Stimulated activated CD4-positive, alpha-beta T cell treated with anti-CD3 and anti-CD28 coated beads, Interleukin-15, amount 100 ng/mL, for 48 hours (primary cell): ENCODE data around the gene JAZF1.

ENCODE experiments used
- DNase-seq, 2 donors: peaks; one replicate each; pipeline ENCODE4 v3.0.0-alpha.2; 2020; ENCODE audit warnings: low read depth in 2 of 2

Gene JAZF1

DNA sequence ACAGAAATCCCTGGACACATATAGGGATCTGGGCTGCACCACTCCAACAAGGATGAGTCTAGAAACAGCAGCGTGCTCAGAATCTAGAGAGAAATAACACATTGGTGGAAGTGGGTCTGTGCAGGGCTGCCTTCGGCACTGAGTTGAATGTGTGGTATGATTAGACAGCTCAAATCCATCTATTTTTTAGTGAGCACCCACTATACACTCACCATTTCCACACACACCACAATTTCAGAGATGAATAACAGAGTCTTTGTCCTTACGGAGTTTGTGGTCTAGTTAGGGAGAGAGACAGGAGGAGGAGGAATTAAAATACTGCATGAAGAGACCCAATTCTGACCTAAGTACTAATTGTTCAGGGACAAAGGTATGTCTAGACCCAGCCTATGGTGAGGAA, 44.2 kb downstream of the JAZF1 start:
- DNase-seq = no peak

DNA sequence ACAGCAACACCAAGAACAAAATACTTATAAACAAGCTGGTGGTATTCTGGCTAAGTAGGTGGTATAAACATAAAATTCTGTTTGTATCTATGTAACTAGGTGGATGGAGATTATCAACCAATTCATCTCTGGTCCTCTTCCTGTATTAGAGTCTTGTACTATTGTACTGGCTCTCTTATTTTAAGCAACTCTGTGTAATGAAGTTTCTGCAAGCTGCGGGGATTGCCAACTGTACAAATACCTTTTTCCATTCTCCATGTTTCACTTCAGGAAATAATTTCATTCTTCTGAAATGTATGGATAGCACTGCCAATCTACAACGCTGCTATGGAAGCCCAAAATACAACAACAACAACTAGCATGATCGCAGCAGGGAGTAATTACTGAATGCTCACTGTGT, 44.8 kb downstream of the JAZF1 start:
- DNase-seq = no peak

DNA sequence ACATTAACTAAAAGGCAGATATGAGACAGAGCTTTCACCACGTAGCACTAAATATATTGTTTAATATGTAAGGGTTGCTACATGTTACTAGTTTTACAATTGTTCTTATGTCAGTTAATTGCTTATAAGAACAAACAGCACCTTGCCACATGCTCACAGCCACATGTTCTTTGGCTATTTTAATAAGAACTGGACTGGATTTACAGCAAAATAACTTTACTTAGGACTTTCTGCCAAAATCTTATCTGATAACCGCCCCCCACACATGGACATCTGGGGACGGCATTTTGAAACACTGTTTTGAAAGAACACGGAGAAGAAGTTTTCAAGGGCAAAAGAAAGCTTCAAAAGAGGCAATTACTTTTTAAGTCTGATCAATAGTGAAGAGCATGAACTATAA, 45.3 kb downstream of the JAZF1 start:
- no peak for DNase-seq

DNA sequence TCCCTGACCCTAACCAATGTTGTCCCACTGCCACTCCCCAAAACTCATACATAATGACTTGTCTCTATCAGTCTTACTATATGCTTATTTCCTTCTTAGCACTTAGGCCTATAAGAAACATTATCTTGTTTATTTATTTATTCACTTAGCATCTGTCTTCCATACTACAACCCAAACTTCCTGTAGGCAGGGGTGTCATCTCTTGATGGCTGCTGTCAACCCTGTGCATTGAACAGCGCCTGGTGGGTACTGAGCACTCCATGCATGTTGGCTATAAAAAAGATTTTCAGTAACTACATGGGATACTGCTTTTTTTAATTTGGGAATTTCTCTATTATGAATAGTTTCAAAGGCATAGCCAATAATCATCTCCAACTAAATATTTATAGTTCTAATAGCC, 46.7 kb downstream of the JAZF1 start:
- no peak for DNase-seq

DNA sequence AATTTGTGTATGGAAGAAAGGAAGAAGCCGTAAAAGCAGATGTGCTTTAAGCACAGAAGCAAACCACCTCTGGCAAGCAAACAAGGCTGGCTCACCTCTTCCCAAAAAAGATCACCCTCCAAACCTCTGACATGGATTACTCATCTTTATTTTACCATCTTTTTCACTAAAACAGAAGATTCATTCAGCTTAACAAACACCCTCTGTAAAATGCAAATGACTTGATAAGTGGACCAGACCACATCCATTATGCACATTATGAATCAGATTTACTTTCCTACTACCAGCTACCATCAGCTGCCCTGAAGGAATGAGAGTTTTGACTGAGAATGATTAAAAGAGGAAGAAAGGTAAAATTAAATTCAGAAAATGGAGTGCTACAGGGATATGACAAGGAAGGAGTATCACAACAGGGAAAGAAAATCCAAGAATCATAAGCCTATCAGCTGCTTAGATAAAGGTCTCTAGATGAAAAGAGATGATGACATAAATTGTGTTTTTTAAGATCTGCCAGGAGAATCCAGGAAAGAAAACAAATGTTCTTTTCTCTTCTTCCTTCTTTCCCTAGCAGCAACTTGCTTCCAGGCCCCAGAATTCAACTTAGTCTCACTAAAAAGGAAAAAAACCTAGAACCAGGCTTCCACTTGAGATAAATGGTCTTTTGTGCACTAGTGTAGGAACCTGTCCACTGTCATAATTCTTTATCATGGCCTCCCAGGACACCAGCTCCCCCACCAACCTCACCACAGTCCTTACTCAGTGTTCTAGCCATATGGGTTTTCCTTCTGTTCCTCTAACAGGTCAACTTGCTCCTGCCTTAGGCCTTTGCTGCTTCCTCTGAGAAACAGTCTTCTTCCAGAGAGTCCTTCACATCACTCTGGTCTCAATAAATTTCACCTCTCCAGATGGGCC, 47.4 kb downstream of the JAZF1 start:
- DNase-seq = no peak

DNA sequence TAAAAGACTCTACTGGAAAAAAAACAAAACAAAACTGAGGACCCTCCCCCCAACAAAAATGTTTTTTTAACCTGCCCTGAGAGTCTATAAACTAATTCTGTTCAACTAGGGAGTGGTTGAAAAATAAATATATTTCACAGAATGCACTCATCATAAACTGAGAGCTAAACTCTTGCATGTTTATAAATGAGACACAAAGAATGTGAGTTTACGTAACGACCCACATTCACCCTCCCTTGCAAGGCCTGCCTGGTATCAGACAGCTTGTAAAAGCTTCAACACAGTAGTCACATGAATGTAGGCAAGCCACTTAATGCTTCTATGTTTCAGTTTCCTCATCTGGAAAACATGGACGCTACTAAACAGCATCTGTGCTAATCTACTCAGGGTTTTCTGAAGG, 50.3 kb downstream of the JAZF1 start:
- no peak for DNase-seq

DNA sequence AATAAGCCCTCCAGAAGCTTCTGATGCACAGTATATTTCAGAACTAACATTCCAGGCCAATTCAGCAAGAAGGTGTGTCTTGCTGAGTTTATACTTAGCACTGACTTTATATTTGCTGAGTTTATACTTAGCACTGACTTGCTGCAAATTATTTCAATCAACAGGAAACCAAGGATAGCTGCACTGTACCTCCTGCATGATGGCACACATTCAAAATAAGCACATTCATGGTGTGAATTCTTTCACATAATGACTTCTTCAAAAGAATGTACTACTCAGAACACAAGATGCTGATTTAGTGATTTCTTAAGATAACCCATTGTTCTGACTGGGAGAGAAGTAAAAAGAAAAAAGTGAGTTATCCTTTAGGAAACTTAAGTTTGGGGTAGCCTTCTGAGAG, 52.0 kb downstream of the JAZF1 start:
- no peak for DNase-seq

DNA sequence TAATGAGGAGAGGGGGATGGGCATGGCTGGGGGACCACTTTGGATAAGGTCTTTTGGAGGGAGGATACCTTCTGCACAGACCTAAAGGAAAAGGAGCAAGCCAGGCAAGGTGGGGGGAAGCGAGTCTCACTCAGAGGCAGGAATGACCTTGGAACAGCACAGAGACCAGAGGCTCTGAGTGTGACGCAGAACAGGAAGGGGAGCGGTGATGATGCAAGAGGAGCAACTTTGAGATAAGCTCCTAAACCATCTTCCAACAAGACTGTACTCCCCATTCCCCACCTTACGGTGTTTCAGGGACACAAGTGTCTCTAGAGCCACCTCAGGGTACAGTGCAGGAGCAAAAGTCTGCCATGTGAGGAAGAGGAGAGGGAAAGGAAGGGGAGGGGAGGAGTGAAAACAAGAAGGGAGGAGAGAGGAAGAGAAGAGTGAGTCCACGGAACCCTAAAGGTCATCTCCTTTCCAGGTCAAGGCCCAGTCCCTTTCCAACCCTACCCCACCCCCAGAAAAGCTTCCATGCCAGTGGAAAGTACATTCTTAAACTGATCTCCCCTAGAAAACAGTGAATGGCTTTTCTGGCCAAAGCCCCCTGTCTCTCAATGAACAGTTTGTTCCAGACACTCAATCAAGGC, 54.1 kb downstream of the JAZF1 start:
- DNase-seq = no peak

DNA sequence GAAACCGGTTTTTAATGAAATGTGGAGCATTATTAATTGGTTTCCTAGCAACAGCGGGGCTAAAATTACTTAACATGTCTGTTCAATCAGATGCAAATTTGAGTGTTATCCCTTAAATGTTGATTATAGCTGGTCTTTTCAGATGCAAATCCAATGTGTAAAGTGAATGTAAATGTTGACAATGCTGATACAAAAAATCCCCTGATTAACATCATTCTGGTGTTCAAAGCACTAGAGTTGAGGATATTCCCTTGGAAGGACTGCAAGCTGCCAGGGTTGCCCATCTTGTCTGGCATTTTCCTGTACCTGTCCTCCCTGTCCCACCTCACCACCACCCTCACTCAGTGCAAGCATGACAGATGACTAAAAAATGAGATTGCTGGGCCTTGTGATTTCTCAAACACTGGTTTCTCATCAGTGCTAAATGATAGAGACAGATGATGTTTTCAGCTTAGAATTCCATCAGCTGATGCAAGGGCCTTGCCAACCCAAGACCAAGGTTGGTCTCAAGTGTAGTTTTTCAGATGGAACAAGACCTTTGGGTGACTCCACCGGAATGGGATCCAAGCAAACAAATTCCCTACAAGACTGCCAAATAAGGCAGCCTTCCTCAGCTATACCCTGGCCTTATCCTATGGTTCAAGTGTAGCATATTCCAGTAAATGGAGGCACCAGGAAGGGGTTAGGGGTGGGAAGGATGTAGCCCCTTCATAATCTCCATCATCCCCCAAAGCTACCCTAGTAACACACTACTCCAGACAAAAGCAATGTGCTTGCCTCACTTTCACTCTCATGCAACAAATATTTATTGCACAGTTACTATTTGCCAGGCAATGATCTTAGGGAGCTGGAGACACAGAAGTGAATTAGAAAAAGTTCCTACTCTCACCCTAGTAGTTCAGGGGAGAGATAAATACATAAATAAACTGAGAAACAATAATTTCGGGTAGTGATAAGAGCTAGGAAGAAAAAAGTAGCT, 54.9 kb downstream of the JAZF1 start:
- no peak for DNase-seq

DNA sequence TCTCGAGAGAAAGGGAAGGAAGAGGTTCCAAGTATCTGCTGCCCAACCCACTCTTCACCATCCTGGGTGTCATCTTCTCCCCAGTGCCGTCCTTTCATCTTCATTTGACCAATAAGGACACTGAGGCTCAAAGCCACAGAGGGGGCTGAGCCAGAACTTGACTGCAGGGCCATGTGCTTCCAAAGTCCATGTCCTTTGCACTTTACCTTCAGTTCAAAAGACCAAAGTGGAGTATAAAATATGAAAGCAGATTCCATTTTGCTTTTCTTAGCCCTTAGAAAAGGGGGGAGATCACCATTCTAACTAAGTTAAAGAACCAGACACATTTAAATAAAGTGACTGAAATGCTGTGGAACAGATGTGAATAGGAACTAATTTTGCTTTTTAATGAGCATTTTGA, 56.2 kb downstream of the JAZF1 start:
- DNase-seq = no peak

DNA sequence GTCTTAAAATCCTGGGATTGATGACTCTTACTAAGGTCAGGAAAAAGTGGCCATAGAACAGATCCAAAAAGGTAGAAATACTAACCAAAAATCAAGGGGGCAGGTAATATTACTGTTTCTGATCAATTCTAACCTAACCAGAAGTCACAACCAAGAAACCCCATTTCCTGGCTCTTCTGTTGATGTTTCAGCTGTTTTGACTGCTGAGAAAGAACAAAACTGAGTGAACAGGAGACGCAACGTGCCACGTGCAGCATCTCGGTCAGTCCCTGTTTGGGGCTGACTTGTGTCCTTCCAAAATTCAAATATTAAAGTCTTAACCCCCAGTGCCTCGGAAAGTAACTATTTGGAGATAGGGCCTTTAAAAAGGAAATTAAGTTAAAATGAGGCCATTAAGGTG, 56.8 kb downstream of the JAZF1 start:
- DNase-seq = no peak

DNA sequence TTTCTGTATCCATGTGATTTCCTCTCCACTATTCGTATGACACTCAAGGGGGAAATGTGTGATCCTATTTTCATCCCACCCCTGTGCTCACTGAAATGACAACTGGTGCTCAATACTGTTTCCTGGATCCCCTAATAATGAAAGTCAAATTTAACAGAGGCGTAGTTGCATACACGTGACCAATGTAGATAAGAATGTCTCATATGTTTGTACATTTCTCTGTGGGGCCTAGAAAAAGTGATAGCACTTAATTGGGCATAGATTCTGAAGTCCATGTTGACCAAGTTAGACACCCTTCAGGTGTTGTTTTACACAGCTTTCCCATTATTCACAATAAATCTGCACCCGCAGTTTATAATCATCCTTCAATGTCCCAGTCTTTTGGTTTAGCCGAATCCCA, 59.1 kb downstream of the JAZF1 start:
- DNase-seq = no peak

DNA sequence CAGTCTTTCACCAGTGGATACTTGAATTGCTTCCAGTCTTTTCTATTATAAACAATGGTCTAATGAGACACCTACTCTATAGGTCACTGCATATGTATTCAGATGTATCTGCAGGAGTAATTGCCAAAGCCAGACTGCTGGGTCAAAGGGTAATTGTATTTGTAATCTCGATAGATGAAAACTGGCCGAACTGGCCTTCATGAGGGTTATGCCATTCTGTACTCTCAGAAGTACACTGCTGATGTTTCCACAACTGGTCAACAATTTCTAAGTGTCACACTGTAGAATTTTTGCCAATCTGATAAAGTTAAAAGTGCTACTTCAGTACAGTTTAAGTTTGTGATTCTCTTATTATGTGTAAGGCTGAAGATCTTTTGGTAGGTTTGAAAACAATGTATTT, 64.6 kb downstream of the JAZF1 start:
- no peak for DNase-seq

DNA sequence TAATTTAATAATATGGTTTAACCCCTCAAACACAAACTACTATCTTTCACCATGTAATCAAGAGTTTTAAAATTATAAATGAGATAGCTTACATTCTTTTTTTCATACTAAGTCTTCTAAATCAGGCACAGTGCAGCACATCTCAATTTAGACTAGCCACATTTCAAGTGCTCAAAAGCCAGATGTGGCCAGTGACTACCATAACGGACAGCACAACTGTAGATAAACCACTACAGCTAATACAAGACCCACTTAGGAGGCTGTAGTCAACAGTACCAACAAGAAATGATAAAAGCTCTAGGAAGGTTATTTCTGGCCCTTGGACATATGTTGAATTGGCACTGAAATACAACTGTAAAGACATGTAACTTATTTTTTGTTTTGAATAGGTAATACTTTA, 65.3 kb downstream of the JAZF1 start:
- no peak for DNase-seq

DNA sequence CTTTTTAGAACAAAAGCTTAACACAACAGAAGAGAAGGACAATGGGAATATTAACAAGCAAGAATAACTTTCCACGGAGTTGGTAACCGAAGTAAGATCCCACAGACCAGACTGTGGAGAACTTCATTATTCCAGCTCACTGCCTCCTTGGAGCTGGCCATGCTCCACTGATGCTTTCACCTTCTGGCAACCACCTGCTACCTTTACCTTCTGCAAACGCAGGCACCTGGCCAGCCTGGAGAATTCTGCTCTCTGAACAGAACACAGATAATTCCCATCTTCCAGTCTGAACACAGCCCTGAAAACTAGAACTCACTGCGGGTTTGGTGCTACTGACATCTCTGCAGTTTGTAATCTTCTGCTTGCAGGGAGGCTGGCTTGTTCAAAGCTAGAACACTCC, 66.5 kb downstream of the JAZF1 start:
- DNase-seq = no peak

DNA sequence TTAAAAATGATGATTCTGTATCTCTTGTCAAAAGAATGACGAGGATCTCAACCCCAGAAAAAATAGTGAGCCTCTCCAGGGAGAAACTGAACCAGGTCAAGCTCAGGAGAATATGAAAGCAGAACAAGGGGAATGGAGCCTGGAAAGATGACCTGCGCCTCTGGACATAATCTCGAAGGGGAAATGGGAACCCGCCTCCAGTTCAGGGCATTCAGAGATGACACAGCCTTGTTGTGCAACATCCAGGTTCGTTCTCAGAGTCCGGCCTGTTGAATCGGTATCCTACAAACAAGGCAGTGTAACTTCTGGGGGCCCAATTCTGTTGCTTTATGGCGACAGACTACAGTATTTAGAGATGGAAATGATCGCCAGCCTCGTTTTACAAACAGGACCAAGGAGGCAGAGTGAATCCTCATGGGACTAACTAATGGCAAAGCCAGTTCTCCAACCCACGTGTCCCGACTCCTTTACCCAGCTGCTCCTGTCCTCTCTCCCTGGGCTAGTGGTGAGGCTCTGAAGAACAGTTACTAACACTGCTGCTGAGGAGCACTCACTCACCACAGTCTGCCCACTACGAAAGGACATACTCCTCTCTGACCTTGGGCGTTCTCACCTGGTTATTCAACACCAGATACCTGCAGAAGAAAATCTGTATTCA, 67.6 kb downstream of the JAZF1 start:
- no peak for DNase-seq

DNA sequence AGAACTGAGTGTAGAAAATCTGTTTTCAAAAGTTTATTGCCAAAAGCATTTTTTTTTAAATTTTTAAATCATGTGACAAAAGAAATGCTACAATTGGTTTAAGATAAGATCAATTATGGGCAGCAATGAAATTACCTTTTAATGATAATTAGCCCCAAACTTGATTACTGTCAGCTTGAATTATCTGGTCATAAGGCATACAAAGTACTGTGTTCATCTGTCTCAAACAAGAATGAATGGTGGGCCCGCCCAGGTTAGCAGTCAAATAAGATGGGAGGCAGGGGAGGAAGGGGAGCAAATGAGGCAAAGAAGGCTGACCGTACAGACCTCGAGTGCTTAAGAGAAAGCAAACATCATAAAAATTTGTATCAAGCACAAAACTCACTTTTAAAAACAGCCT, 68.1 kb downstream of the JAZF1 start:
- no peak for DNase-seq

DNA sequence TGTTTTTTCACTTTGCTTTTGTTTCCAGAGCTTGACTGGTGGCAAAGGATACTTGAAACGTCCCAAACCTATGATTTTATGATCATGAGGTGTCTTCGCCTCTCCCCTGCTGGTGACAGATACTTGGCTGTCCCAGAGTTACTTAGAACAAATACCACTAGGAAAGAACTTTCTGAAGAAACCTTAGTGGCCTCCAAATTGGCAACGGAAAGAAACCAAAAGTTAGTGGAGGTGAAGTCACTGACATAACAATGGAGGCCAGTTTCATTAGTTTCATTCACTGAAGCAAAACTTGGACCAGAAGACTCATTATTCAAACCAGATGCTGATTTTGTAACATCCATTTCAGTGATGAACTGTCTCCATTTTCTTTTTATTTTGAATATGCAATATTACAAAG, 68.6 kb downstream of the JAZF1 start:
- no peak for DNase-seq

DNA sequence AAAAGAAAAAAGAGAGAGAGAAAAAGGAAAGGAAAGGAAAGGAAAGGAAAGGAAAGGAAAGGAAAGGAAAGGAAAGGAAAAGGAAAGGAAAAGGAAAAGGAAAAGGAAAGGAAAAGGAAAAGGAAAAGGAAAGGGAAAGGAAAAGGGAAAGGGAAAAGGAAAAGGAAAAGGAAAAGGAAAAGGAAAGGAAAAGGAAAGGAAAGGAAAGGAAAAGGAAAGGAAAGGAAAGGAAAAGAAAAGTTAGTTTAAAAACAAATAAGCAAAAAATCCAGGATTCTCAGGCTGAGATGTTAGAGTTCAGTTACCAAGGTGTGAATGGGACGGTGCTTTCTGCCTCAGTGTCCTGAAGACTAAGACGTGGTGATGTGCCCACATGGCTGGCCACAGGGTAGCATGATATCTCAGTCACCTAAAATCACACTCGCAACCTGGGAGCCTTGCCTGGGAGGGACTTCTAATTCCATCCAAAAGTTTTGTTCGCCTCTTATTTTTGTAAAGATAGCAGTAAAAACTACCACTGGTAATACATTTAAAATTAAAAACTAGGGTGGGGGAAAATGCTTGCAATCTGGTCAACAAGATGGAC, 70.1 kb downstream of the JAZF1 start:
- no peak for DNase-seq

DNA sequence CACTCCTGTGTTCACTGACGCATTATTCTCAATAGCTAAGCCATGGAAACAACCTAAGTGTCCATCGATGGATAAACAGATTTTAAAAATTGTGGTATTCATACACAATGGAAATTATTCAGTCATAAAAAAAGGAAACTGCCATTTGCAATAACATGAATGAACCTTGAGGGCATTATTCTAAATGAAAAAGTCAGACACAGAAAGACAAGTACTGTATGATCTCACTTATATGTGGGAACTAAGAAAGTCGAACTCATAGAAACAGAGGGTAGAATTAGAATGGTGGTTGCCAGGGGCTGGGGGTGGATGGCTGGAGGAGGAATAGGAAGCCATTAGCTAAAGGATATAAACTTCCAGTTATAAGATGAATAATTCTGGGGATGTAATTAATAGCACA, 71.8 kb downstream of the JAZF1 start:
- DNase-seq = no peak

DNA sequence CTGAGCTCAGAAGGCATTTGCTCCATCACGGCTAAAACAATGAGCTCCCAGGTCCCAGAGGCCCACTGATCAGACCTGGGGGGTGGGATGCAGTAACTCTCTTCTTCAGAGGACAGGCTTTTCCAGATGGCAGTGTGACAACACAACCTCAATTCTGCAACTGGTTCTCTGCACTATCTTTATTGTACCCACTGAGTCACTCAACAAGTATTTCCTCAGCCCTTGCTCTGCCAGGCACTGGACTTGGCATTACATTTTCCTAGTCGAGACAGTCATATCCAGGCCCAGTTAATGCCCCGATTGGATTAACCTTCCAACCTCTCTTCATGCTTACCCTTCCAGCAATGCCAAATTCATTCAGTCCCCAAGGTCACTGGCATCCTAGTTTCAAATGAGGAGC, 72.6 kb downstream of the JAZF1 start:
- DNase-seq = no peak
